ENCODE results near the gene INAFM2.

GRCh38 chr15:40300771-40301170 is 22.7 kb upstream of the INAFM2 start:
- TF ChIP-seq CTCF (IDR thresholded peaks at IDR 0.05) (no peak), EZH2phosphoT487 (IDR thresholded peaks at IDR 0.05) (no peak)
